ENCODE results near the gene ABCA13. TPM values are rescaled to one million over a fixed set of nuclear protein-coding genes. Genes with fewer than 3 reads are reported as not detected.

Gene ABCA13
- polyA plus RNA-seq, 1 experiment: 0.05 TPM

DNA sequence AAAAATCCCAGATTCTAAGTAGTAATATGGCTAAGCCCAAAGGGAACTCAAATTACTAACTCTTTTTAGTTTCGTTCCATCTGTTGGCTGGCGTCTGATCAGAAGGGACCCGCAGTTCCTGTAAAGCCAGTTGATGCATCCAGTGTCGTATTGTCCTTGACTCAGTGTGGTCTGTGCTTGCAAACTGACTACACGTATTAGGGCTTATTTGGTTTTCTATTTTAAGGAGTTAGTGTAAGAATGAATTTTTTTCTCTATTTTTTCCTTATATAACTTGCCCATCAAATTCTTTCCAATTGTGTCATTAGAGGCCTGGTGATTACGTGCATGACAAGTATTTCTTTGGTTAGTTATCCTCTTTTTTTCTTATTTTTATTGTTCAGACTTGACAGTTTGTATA, 9.7 kb downstream of the ABCA13 start:
- H3K4me3 ChIP-seq (ENCODE audit: low read depth, low read length): no peak overlapping the region
- H3K9me3 ChIP-seq (ENCODE audit: control insufficient read depth, insufficient read depth, low read length): no peaks in the 10 kb centered on the region
- TF ChIP-seq, protein P1, sequence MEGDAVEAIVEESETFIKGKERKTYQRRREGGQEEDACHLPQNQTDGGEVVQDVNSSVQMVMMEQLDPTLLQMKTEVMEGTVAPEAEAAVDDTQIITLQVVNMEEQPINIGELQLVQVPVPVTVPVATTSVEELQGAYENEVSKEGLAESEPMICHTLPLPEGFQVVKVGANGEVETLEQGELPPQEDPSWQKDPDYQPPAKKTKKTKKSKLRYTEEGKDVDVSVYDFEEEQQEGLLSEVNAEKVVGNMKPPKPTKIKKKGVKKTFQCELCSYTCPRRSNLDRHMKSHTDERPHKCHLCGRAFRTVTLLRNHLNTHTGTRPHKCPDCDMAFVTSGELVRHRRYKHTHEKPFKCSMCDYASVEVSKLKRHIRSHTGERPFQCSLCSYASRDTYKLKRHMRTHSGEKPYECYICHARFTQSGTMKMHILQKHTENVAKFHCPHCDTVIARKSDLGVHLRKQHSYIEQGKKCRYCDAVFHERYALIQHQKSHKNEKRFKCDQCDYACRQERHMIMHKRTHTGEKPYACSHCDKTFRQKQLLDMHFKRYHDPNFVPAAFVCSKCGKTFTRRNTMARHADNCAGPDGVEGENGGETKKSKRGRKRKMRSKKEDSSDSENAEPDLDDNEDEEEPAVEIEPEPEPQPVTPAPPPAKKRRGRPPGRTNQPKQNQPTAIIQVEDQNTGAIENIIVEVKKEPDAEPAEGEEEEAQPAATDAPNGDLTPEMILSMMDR (IDR thresholded peaks at IDR 0.05; ENCODE audit: low read depth, low read length): no peak
- CTCF ChIA-PET: interaction anchor here (0.7 kb wide), 1 partner anchor 103 kb away, joined by 3 read pairs; no protein-coding TSS in a partner anchor
- H3K27me3 ChIP-seq (ENCODE audit: control insufficient read depth, insufficient read depth, low read length): no peaks in the 10 kb centered on the region
- DNase-seq (ENCODE audit: low read depth, low spot score): no peak
- POLR2A ChIA-PET: no interaction called here
- no peak overlapping the region for H3K27ac ChIP-seq (ENCODE audit: low read depth, low read length)

DNA sequence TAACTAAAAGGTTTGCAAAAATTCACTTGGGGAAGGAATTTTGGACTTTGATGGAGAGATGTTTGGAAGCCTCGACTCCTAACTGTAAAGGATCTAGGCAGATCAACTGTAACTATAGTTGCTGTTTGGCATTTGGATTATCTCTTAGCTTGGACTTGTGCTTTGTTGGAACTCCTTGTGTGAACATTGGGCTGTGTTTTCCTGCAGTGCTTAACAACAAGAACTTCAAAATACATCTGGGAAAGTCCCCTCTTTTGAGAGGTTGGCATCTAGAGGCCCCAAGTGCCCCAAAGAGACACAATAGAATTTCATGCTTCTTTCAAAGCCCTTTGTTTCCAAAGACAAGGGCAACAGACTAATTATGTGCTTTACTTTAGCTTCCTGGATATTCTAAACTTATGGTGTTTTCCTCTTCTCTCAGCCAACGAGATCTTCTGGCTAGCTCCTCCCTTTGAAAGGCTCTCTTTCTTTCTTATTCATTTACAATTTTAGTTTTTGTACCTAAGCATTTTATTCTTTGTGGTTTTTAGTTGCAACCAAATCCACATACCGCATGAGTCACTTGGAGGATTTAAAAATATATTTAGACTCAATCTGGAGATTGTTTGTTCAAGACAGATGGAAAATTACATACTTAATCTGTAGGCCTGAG, 11.6 kb downstream of the ABCA13 start:
- POLR2A ChIA-PET: no interaction called here
- peak; percentile 23 for DNase-seq (ENCODE audit: low read depth, low spot score)
- TF ChIP-seq, protein P1 (IDR thresholded peaks at IDR 0.05; ENCODE audit: low read depth, low read length): no peak
- Histone ChIP-seq H3K9me3 (ENCODE audit: control insufficient read depth, insufficient read depth, low read length) (no peaks in the 10 kb centered on the region), H3K27me3 (ENCODE audit: control insufficient read depth, insufficient read depth, low read length) (no peaks in the 10 kb centered on the region), H3K4me3 (ENCODE audit: low read depth, low read length) (no peak overlapping the region), H3K27ac (ENCODE audit: low read depth, low read length) (peak overlapping the region; percentile 73)
- CTCF ChIA-PET: no interaction called here

DNA sequence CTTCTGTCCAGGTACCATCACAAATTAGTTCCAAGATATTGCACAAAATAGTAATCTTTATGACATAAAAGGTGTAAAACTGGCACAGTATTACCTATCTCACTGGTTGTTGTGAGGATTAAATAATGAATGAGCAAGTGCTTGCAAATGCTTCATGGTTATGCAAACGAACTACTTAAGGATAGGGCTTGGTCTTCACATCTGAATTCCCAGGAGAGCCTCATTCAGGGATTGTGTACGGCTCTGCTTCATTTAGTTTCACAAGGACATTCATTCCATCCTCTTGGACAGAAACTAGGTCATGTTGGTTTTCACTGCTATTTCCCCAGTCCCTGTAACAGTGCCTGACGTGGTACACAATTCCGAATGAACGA, 12.1 kb downstream of the ABCA13 start:
- H3K4me3 ChIP-seq (ENCODE audit: low read depth, low read length): no peak overlapping the region
- CTCF ChIA-PET: no interaction called here
- POLR2A ChIA-PET: no interaction called here
- H3K27me3 ChIP-seq (ENCODE audit: control insufficient read depth, insufficient read depth, low read length): no peaks in the 10 kb centered on the region
- TF ChIP-seq, protein P1 (IDR thresholded peaks at IDR 0.05; ENCODE audit: low read depth, low read length): no peak
- no peaks in the 10 kb centered on the region for H3K9me3 ChIP-seq (ENCODE audit: control insufficient read depth, insufficient read depth, low read length)
- no peak overlapping the region for H3K27ac ChIP-seq (ENCODE audit: low read depth, low read length)
- DNase-seq (ENCODE audit: low read depth, low spot score): no peak

DNA sequence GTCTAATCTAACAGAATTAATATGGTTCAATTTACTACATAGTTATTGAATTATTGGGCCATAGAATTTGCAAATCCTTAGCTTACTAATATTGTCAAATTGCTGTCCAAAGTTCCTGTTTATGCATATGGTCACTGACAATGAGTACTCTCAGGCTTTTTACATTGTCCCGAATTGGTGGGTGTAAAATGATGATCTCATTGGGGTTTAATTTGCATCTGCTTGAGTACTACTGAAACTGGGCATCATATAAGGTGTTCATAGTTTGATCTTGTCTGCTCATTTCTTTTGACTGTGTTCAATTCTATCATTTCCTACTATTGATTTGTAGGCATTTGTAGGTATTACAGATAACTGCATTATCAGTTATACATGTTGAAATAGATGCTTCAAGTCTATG, 12.7 kb downstream of the ABCA13 start:
- no peak overlapping the region for H3K27ac ChIP-seq (ENCODE audit: low read depth, low read length)
- H3K9me3 ChIP-seq (ENCODE audit: control insufficient read depth, insufficient read depth, low read length): peaks cover 4% of the 10 kb centered on the region; the same call in 1 of the 2 replicates
- ChIA-PET POLR2A (no interaction called here), CTCF (interaction anchor here (1.3 kb wide), 1 partner anchor 29 kb away, joined by 3 read pairs; no protein-coding TSS in a partner anchor)
- H3K4me3 ChIP-seq (ENCODE audit: low read depth, low read length): no peak overlapping the region
- TF ChIP-seq, protein P1 (IDR thresholded peaks at IDR 0.05; ENCODE audit: low read depth, low read length): no peak
- DNase-seq (ENCODE audit: low read depth, low spot score): no peak
- no peaks in the 10 kb centered on the region for H3K27me3 ChIP-seq (ENCODE audit: control insufficient read depth, insufficient read depth, low read length)

DNA sequence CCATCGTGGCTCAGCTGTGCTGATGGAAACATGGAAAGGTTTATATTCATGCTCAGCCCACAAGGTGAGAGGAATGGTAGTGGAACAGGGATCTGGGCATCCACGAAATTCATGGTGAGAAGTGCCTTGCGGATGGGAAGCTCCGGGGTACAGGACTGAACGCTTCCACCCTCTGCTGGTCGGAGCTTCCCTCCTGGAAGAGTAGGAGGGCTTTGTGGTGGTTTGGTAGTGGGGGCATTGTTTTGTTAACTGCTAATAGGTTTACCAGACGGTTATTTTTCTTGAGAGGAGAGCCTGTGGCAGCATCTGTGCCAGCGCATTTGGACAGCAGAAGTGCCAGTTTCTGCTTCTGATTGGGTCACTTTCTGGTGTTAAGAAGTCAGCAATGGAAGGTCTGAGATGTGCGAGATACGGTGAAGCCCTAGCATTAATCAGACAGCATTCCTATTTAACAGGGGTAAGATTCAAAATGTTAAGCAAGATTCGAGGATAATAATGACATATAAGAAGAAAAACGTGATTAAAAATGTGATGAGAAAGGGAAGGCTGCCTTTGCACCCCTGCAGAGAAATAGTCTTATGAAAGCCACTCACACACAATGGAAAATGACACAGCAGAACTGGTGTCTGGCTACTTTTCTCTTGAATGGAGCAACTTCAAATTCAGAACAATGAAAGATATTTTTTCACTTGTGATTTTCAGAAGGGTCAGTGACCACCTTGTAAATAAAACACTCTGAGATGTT, 17.7 kb downstream of the ABCA13 start:
- TF ChIP-seq, protein P1 (IDR thresholded peaks at IDR 0.05; ENCODE audit: low read depth, low read length): no peak
- ChIA-PET POLR2A (no interaction called here), CTCF (no interaction called here)
- Histone ChIP-seq H3K27ac (ENCODE audit: low read depth, low read length) (no peak overlapping the region), H3K27me3 (ENCODE audit: control insufficient read depth, insufficient read depth, low read length) (no peaks in the 10 kb centered on the region), H3K4me3 (ENCODE audit: low read depth, low read length) (no peak overlapping the region), H3K9me3 (ENCODE audit: control insufficient read depth, insufficient read depth, low read length) (peaks cover 4% of the 10 kb centered on the region; the same call in 1 of the 2 replicates)
- DNase-seq (ENCODE audit: low read depth, low spot score): no peak
